ENCODE results near the gene GLIS2.

GLIS2 gene

DNA sequence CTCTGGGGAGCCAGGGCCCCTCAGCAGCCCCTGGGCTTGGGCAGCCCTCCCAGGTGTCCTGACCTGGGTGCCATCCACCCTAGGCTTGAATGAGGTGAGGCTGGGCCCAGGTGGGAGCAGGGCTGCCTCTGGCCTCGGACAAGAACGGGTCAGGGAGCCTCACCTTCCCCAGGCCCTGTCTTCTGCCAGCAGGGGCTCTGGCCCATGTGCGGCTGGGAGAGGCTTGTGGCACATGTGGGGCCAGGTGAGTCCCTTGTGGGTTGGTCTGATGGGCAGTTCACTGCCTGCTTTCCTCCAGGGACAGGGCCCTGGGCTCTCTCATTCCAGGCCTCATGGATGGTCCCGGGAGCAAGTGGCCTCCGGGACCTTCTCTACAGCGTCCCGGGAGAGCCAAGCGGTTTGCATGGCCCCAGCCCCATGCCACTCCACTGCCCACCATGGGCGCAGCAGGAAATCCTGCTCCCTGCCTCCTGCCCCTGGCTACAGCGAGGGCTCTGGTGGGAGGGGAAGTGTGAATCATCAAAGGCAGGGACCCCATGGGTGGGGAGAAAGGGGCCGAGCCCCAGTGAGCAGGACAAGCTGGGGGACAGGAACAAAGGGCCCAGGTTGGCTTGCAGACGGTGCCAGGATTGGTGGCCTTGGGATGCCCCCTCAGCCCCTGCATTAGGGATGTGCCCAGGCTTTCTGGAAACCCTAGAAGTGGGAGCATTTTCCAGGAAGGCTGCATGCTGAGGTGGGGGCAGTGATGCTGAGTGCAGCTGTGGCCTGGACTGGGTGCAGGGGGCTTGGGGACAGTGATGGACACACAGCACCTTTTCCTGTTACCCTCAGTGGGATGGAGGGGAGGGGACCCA is 68.0 kb downstream of the GLIS2 start:
- no peak for DNase-seq (ENCODE audit: low spot score)

DNA sequence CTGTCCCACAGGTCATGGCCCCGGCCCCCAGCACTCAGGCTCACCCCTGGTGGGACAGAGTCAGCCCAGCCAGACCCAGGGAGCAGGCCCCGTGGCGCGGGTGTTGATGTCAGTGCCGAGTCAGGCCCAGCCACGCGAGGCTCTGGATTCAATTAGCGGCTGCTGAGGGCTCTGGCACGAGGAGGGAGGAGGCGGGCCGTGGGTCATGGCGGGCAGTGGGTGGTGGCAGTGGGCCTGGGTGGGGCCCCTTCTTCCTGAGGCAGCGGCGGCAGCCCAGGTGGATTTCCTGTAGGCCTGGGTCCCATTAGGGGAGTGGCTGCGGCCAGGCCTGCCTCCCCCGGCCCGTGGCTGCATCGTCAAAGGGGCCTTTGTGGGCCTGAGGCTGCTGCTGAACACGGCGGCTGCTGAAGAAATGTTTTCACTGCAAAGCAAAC is 68.7 kb downstream of the GLIS2 start:
- no peak for DNase-seq (ENCODE audit: low spot score)

DNA sequence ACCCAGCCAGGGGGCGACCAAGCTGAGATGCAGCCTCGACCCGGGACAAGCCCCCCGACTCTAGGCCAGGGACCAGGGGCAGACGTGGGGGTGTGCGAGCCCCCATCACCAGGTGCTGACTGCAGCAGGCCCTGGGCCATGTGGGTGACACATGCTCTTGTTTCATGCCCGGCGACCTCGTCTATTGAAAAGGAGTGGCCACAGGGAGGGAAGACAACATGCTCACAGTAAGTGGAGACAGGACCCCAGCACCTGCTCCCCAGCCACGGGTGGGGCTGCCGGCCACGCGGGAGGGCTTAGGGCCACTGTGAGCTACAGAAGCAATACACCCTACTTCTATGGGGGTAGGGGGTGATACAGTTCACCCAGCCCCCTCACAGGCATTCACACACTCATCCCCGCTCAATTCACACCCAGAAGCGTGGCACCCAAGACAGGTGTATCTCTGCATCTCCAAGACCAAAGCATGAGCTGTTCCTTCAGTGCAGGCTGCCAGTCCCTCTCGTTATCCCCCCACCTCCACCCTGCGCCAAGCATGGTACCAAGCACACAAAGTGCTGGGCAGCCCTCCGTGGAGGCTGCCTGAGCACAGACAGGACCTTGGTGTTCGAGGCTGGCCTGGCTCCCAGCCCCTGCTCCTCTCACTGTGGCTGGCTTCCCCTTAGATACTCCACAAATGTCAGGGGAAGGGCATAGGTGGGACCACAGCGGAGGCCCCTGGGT is 69.4 kb downstream of the GLIS2 start:
- no peak for DNase-seq (ENCODE audit: low spot score)

DNA sequence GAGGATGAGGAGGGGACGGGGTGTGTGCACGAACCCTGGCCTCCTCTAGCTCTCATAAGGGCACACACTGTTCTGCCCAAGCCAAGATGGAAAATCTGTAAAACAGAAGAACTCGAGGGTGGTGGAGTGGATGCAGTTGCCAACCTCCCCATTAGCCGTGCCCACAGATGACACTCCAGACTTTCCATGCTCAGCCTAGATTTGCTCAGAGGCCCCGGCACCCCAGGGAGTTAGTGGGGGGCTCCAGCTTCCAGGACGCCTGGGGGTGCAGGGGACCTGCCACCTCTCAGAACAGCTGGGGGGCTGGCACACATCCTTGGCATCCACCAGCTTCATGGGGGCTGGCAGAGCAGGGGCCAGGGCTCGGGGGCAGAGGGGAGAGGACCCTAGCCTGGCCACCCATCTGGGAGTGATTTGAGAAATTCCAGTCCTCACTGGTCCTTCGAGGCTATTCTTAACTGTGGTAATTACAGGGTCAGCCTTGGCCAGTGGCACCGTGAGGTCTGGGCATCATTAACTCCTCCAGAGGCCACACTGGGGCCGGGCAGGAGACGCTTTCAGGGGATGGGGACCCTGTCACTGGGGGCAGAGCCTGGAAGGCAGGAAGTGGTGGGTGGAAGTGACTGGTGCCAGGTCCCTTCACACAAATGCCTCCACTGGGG is 70.1 kb downstream of the GLIS2 start:
- no peak for DNase-seq (ENCODE audit: low spot score)

DNA sequence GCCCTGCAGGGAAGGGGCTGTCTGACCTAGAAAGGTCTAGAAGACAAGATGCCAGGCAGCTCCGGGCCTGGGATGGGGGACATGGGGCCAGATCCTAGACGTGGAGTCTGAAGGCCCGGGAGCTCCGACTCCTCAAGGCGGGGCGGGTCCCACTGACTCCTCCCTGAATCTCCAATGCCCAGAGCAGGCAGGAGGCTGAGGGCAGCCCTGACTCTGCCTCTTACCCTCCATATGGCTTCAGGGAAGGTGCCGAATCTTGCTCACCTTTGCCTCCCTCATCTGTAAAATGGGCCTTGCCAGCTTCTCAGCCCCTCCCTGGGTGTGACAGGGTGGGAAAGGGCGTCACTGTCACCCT is 70.6 kb downstream of the GLIS2 start:
- DNase-seq (ENCODE audit: low spot score), result no peak

DNA sequence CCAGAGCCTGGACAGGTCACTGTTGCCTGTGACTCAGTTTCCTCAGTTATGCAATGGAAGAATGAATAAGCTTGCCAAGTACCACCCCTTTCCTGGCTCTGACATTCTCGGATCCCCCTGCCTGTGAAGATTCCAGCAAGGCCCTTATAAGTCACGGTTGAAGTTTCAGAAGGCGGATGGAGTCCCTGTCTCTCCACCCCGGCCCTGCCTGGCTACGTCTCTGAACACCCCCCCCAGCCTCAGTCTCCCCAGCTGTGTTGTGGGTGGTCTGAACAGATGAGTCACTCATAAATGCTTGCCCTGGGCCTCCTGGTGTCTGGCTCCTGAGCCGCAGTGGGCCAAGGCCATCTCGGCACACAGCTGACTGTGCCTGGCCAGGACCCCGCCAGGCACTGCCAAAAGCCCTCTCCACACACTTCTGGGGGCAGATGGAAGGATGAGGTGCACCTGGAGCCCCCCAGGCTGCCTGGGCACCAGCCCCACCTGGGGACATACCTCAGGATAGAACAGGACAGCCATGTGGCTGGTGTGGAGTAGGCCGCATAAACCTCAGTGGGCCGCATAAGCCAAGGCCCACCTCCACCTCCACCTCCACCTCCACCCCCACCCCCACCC is 71.2 kb downstream of the GLIS2 start:
- DNase-seq (ENCODE audit: low spot score), result no peak

DNA sequence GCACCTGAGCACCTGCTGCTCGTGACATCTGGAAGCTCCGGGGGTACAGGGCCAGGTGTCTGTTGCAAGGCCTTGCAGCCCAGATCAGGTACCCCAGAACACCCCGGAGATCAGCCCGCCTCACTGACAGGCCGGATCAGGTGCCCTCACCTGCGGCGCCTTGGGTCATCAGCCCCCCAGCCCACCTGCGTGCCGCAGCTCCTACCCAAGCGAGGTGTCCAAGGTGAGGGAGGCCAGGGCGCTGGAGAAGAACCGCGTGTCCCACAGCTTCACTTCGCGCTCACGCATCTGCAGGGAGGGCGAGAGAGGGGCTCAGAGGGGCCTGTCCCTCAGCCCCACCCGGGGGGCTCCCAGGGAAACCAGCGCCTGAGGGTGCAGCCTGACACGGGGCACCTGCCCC is 71.9 kb downstream of the GLIS2 start:
- no peak for DNase-seq (ENCODE audit: low spot score)

DNA sequence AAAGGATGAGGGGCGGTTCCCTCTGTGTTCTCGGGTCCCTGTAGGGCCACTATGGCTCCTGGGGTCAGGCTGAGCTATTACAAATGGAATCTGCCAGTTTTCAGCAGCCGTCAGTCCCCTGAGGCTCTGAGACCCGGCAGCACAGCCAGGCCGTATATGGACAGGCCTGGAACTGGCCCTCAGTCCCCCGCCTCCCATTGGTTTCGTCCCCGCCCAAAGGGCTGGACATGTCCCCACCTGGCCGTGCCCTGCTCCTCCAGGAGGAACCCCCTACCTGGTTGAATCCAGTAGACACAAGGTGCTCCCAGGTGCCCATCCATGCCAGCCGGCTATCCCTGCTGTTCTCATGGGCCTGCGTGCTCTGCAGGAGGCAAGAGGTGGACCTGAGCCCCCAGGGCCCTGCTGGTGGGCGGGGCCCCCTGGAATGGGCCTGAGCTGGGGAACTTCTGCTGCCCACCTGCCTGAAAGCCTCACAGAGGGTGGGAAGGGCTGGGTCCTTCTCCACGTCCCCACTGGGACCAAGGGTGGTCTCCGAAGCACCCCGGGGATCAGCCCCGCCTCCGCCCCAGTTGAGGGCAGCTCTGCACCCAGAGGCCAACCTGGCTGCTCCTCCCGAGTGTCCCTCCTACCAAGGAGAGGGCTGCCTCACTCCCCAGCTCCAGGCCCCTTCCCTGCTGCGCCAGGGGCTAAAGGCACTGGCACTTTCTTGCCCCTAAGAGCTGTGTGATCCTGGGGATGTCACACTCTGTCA is 72.6 kb downstream of the GLIS2 start:
- DNase-seq (ENCODE audit: low spot score), result no peak

Data from CD4-positive, alpha-beta T cell treated with Interleukin-6 at 100 ng/mL for 8 hours (primary cell).